ENCODE results near the gene TRIM65.

TRIM65 gene

DNA sequence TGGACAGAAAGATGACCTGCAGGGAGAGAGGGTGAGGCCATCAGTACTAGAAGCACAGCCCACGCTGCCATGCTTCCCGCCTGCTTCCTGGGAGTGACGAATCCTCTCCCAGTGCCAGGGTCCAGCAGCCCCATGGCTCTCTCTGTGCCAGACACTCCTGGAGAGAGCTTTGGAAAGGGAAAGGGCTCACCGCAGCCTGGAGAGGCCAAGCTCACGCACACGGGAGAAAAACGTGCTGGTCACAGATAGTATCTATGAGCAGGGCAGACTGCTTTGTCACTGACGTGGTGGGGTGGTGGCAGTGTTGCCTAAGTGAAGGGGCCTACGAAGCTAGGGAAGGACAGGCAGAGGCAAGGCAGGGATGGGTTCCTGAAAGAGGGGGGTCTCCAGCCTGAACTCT, 47.0 kb downstream of the TRIM65 start:
- DNase-seq: no peak

DNA sequence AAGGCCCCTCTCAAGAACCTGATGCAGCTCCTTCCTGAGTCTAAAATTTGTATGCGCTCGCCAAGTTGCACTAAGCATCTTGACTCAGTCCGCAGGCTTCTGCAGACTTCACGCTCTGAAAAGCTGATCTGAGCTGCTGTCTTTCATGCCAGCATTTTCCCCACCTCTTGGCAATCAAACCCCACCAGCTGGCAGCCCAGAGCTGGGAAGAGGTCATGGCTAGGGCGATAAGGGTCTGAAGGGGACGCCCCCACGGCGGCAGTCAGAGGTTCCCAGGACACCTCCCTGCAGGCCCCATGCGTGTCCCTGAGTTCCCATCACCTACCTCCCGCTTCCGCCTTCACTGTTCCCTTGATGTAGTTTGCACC, 47.5 kb downstream of the TRIM65 start:
- DNase-seq: no peak

DNA sequence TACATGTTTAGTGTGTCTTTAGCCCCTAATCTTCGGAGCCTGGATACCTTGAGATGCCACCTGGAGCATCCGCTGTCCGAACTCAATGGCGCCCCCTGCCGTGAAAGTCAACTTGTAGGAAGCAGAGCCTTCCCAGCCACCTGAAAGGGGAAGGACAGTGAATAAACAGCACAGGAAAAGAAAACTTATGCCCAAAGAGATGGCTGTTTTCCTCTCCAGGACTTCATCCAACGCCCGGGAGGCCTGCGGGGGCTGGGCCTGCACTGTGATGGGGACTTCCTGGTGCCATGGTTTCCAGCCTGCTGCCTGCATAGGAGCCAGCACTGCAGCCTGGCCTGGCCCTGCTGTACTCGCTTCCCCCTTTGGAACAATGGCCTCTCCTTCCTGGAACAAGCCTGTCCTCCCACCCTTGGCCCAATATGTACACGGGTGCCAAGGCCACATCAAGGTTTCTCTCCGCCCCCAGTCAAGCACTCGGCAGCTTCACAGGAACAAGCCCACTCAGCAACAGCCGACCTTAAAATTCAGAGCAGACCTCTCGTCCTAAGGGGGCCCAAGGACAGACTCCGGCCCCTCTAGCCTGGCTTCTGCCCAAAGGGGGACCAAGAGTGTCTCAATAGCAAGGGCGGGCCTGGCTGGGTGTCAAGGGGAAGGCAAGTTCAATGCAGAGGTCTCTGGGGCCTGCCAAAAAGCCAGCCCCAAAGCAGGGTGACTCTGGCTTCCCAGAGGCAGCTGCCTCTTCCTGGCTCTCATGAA, 48.0 kb downstream of the TRIM65 start:
- DNase-seq: peak; percentile 88 to 91

DNA sequence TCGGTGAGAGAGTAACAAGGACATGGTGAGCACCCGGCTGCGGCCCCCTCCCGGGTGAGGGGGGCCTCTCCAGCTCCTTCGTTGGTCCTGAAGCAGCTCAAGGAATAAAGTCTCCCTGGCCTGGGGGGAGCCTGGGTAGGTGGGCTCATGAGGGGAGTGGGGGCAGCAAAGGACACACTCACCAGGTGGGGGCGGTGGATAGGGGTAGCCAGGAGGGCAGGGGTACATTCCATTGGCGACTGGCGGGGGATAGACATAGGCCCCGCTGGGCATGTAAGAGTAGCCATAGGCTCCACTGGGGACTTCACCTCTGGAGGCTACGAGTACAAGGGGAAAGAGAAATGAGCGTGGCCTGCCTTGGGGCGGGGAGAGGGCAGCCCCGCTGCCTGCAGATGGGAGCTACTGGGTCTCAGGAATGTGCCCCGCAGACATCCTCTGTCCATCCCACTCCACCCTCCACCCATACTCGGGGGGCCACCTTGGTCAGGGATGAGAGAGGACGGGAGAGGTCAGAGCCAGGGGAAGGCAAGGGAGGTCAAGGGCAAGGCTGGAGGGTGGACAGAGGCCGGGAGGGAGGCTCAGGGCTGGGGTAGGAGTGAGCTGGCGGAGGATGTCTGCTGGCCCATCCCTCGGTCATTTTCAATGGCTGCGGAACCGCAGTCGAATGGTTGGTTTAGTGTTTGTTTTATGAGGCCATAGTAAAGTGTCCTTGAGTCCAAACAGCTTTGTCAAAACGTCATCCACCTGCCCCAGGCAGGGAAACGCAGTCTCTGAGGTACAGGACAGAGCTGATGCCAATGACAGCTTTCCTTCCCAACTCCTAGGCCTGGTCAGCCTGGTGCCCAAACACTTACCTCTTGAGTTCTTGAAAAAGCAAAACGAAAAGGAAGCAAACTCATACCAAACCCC, 48.9 kb downstream of the TRIM65 start:
- DNase-seq: no peak

DNA sequence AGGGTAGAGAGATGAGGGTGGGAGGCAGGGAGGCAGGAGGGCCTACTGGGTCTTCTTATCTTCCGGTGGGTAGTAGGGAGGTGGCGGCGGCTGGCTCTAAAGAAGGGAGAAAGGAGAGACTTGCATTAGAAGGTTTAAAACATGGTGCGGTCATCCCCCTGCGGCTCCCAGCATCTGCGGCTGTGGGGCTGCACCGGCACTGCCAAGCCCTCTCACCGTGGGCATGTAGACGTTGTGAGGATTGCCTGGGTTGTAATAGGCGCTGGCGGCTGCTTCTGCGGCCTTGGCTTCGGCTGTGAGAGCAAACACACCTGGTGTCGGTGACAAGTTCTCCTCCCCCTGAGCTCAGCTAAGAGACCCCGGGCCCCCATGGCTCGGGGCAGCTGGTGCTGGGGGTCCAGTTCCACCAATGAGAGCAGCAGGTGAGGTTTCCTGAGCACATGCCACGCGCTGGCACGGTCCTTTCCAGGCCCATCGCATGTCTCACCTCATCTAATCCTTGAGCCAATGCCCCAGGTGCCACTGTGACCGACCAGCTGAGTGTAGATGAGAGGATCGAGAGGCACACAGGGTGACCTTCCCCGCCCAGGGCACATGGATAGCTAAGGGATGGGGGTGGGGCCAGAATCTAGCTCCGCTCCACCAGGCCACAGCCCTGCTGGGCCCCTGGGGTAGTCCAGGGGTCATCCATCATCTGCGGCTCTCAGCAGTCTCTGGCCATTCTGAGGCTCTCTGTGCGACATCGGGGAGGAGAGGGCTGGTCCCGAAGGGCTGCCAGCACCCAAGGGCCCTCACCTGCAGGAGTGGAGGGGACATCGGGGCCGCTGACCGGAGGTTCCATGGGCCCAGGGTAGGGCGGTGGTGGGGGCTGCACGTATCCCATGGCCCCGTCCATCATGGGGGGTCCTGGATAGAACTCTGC, 49.8 kb downstream of the TRIM65 start:
- DNase-seq: no peak

DNA sequence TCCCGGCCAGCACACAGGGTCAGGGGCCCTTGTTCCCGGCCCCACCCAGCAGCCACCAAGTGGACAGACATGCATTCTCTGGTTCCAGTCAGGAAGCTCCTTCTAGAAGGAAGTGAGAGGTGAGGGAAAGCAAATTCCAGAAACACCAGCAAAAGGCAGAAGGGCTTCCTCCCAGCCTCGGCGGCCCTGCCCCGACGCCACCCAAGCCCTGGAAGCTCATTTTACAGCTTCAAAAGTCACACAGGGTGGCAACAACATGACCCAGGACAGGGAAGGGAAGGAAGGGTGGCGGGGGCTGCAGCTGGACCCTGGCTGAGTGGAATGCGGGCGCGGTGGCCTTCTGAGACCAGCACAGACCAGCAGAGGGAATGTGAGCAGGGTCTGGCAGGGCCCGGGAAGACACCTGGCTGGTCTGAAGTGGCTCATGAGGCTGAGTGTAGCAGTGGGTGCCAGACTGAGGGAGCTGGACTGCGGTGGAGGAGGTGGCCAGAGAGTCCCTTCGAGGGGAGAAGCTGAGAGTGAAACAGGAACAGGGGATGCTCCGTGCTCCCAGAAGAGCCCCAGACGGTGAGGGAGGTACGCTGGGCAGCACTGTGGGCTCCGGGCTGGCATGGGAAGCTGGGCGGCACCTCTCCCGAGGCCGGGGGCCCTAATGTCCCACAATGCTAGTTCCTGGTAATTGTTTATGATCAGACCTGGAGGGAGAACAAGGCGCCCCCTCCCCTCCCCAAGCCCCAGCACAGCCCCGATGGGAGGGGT, 50.6 kb downstream of the TRIM65 start:
- no peak for DNase-seq

DNA sequence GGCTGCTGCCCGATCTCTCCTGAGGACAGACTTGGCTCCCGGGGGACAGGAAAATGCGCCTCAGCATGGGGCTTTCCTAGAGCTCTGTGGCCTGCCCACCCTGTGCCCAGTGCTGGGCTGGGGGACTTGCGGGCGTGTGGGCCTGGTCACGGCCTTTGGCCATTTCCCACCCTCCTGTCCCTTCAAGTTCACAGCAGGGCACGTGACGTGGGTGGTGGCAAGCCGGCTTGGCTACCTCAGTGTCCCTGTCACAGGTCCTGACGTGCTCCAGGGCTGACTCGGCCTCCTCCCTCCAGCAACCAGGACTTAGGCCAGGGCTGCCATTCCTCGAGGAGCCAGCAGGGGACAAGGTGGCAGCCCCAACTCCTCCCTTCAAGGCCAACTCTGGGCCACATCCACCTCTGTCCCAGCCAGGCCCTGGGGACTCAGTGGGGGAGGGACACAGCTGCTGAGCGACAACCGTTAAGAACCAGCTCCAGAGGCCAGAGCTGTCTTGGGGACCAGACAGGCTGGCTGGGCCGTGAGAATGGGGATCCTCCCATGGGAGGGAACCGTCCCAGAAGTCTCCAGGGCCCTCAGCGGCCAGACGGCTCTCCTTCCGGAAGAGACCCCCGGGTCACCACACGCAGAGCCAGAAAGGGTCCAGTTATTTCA, 51.6 kb downstream of the TRIM65 start:
- DNase-seq: peak; percentile 83 to 86

DNA sequence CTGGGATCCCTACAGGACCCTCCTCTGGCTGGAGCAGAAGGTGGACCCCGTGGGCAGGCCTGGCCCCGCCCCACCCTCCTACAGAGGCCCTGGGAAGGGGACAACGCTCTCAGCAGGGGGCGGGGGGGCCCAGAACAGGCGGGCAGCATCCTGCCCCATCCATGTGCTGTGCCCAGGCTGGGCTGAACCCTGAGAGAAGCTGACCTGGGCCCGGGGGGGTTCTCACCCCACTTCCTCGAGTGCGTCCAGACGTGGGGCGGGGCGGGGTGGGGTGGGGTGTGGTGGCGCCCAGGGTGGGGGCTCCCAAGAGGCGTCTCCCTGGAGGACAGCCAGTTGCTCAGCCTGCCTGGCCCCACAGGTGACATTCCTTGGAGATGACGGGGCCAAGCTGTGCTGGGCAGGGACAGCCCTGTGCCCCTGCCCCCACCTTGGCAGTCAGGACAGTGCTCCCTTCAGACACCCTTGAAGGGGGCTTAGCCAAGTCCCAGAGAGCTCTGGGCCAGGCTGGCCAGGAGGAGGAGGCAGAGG, 52.2 kb downstream of the TRIM65 start:
- no peak for DNase-seq

DNA sequence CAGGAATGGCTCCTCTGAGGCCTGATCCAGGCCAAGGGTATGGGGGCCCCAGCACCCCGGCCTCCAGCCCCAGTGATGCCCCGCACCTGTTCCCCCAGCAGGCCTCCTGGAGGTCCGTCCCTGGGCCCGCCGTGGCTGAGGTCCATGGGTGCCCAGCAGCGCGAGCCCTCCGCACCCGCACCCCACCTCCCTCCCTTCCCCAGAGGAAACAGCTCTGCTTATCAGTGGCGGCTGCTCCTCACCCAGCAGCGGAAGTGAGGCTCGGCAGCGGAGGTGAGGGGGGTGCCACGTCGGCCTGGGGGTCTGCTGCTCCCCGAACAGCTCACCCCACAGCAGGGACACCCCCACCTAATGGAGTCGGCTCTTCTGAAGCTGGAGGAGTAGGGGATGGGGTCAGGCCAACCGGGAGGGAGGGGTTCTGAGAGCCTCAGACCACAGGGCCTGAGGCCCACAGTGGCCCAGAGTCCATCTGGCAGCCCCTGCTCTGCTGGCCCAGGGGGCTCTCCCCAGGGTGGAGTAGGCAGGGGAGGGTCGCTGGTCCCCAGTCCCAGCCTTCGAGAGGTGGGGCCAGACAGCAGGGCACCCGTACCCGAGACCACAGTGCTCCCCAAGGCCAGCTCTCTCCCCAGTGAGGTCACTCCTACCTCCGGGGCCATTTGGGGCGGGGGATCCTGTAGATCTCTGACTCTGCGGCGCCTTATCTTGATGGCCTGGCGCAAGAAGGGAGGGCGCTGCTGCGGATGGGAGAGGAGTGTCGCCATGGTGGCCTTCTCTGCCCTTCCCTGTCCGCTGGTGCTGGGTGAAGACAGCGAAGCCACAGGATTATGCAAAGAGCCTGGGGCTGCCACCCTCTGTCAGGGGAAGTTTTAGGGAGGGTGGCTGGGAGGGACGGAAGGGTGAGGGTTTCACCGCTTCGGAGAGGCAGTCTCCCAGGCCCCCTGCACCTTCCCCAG, 52.9 kb downstream of the TRIM65 start, which contains the start of gene UNC13D:
UNC13D (minus strand) TSS at position 828 of the 953 bp plus-strand sequence; CDS start at position 761, 67 bp downstream.
- peak; percentile 68 to 74 for DNase-seq

DNA sequence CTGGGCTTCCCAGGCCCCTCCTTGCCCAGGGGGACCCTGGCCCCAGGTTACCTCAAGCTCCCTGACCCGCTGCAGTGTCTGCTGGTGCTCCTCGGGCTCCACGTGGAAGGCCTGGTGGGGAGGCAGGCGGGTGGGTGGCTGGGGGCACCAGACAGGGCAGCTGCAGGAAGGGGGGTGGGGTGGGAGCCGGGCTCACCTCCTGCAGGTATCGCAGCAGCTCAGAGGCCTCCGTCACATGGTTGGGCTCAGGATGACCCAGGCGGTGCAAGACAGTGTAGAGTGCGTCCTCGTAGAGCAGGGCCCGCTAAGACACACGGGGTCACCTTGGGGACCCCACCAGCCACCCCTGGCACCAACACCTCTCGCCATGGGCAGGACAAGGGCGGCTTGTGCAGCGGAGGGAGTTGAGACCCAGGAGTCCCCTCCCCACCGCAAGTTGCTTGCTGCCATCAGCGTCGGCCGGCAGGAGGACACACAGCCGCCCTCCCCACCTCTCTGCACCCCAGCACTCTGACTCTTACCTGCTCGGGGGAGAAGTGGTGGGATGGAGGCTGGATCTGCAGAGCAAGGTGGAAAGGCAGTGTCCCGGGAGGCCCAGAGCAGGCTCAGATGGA, 53.7 kb downstream of the TRIM65 start:
- DNase-seq: peak; percentile 57 to 63

DNA sequence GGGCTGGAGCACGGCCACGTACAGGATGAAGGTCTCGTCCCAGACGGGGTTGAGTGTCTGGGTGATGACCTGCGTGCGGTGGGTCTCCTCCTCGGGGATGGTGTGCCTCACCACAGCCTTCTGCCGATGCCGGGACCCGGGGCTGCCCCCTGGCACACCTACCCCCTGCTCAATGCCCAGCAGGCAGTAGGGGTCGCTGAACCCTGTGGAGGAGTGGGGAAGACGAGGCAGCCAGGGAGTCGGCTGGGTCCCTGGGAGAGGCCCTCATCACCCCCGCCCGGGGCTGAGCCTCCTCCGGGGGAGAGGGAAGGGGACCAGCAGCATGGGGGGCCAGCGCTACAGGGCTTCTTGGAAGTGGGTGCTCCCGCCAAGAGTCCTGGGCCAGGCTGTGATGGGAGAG, 54.3 kb downstream of the TRIM65 start:
- no peak for DNase-seq

DNA sequence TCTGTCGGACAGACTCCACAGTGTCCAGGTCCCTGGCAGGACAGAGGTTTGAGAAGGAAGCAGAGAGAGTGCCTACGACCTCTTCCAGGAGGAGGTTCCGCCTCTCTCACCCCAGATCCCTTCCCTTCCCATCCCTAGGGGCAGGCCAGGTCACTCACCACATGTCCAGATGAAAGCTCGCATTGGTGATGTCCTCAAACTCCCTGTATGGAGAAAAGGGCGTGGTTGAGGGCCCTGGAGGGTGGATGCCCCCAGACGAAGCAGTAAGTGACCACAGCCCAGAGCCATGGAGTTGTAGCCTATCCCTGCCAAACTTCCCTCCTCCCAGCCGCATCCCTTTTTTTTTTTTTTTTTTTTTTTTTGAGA, 56.0 kb downstream of the TRIM65 start:
- no peak for DNase-seq

DNA sequence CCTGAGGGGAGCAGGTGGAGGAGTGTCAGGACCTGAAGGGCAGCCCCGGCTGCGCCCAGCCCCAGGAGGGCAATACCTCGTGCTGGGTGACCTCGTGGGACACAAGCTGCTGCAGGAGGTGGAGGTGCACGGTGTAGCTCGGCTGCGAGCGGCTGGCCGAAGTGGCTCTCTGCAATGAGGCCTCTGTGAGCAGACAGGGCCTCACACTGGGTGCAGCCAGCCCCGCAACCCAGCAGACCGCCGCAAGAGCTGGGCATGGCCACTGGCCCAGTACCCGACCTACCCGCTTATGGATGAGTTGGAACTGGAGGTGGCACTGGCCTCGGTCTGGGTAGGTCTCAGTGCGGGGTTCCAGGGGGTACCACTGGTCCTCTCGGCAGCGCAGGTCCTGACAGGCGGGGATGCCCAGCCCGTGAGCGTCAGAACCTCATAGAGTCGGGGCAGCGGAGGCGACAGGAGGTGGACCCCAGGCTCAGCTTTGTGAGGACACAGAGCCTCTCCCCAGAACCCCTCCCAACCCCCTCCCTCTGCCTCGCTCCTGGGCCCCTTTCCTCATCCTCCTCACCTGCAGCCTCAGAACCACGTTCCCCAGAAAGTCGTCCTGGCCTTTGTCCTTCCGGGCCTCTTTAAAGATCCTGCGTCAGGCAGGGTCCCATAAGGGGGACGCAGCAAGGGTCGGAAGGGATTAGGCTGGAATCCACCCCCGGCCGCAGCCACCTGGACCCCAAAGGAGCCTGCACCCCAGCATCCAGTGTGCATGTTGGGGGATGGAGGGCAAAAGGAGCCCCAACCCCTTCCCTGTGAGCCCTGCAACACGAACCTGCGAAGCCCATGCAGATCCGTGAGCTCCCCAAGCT, 56.6 kb downstream of the TRIM65 start:
- DNase-seq: no peak

Measured in activated T-cell treated with anti-CD3 and anti-CD28 coated beads, Interleukin-2, amount 50 U/mL, for 48 hours (primary cell).